B cell (primary cell): ENCODE data around the gene TTC27.

Source experiments
- EZH2 ChIP-seq: IDR thresholded peaks from 2 replicates; pipeline ENCODE4 v1.6.1; 2012; ENCODE audit warnings: borderline replicate concordance, low read depth, mild to moderate bottlenecking, moderate library complexity, low read length; ENCODE audit not compliant: insufficient read depth, poor library complexity, severe bottlenecking
- TF ChIP-seq, protein P1 (sequence below): fragments of 200-600 bp; IDR thresholded peaks from one replicate; pipeline ENCODE4 v1.8.0; 2022; ENCODE audit warnings: antibody characterized with exemption, mild to moderate bottlenecking

DNA sequence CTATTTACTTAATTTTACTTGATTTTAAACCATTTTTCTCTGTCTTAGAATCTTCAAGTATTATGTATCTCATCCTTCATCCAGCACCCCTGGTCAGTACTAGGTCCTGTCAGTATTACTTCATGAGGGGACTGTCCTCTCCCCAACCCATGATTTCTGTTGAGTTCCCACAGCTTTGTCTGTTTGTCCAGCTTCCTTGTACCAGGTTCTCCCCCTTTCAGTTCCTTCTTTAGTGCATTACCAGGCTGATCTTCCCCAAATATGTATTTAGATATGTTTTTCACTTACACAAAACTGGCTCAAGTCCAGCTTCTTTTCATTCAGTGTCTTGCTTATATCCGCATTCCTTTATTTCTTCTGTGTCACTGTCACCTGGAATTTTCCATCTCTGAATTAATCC lies 13.8 kb upstream of the TTC27 start:
- TF ChIP-seq, protein P1, sequence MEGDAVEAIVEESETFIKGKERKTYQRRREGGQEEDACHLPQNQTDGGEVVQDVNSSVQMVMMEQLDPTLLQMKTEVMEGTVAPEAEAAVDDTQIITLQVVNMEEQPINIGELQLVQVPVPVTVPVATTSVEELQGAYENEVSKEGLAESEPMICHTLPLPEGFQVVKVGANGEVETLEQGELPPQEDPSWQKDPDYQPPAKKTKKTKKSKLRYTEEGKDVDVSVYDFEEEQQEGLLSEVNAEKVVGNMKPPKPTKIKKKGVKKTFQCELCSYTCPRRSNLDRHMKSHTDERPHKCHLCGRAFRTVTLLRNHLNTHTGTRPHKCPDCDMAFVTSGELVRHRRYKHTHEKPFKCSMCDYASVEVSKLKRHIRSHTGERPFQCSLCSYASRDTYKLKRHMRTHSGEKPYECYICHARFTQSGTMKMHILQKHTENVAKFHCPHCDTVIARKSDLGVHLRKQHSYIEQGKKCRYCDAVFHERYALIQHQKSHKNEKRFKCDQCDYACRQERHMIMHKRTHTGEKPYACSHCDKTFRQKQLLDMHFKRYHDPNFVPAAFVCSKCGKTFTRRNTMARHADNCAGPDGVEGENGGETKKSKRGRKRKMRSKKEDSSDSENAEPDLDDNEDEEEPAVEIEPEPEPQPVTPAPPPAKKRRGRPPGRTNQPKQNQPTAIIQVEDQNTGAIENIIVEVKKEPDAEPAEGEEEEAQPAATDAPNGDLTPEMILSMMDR, result no peak
- TF ChIP-seq EZH2, result no peak
